H9 (cell line): ENCODE measurements around the gene VWA8. TPM values are rescaled to one million over a fixed set of nuclear protein-coding genes. Genes with fewer than 3 reads are reported as not detected.
A peak's percentile ranks its signal among the peaks of the same experiment; 100 is the strongest.

ENCODE experiments used
- DNase-seq: peaks from one replicate; pipeline ENCODE4 v3.0.0-alpha.2; 2017
- H2AFZ ChIP-seq: one replicate; pipeline ENCODE4 v1.6.1; 2013; ENCODE audit warnings: mild to moderate bottlenecking, low read length, control low read depth, moderate library complexity
- H2AK5ac ChIP-seq: 2 replicates; pipeline ENCODE4 v1.6.1; 2013; ENCODE audit warnings: low read length, control low read depth, mixed read lengths; ENCODE audit not compliant: insufficient read length
- H2BK120ac ChIP-seq: one replicate; pipeline ENCODE4 v1.6.1; 2013; ENCODE audit warnings: low read depth, mild to moderate bottlenecking, low read length, control low read depth, inconsistent platforms; ENCODE audit not compliant: poor library complexity, severe bottlenecking
- H2BK12ac ChIP-seq: 2 replicates; pipeline ENCODE4 v1.6.1; 2013; ENCODE audit warnings: low read length, control low read depth, mixed read lengths, low read depth; ENCODE audit not compliant: insufficient read length
- H2BK15ac ChIP-seq: 2 replicates; pipeline ENCODE4 v1.6.1; 2013; ENCODE audit warnings: low read depth, low read length, control low read depth
- H2BK20ac ChIP-seq: one replicate; pipeline ENCODE4 v1.6.1; 2013; ENCODE audit warnings: low read depth, mild to moderate bottlenecking, low read length, control low read depth, inconsistent platforms; ENCODE audit not compliant: poor library complexity, severe bottlenecking
- H2BK5ac ChIP-seq: 2 replicates; pipeline ENCODE4 v1.6.1; 2013; ENCODE audit warnings: low read length, control low read depth, mixed read lengths; ENCODE audit not compliant: insufficient read length
- H3K14ac ChIP-seq: 2 replicates; pipeline ENCODE4 v1.6.1; 2013; ENCODE audit warnings: low read length, control low read depth; ENCODE audit not compliant: insufficient read depth
- H3K18ac ChIP-seq: 2 replicates; pipeline ENCODE4 v1.6.1; 2013; ENCODE audit warnings: low read depth, mild to moderate bottlenecking, mixed read lengths, low read length, control low read depth; ENCODE audit not compliant: insufficient read length
- H3K23ac ChIP-seq: 2 replicates; pipeline ENCODE4 v1.6.1; 2013; ENCODE audit warnings: low read length, control low read depth, mixed read lengths, low read depth; ENCODE audit not compliant: insufficient read length
- H3K23me2 ChIP-seq: 2 replicates; pipeline ENCODE4 v1.6.1; 2013; ENCODE audit warnings: low read depth, mild to moderate bottlenecking, mixed read lengths, low read length, control low read depth; ENCODE audit not compliant: insufficient read length, poor library complexity, severe bottlenecking
- H3K27ac ChIP-seq: 2 replicates; pipeline ENCODE4 v1.5.1; 2013; ENCODE audit warnings: low read length, control low read depth, mixed read lengths, low read depth; ENCODE audit not compliant: insufficient read length
- H3K27me3 ChIP-seq: 2 replicates; pipeline ENCODE4 v1.6.1; 2013; ENCODE audit warnings: low read length, control low read depth, inconsistent platforms; ENCODE audit not compliant: insufficient read depth
- H3K4ac ChIP-seq: 2 replicates; pipeline ENCODE4 v1.6.1; 2013; ENCODE audit warnings: low read depth, mild to moderate bottlenecking, control low read depth, inconsistent platforms, low read length, moderate library complexity
- H3K4me1 ChIP-seq: 2 replicates; pipeline ENCODE4 v1.6.1; 2013; ENCODE audit warnings: low read length, control low read depth, inconsistent platforms; ENCODE audit not compliant: insufficient read depth
- H3K4me2 ChIP-seq: 2 replicates; pipeline ENCODE4 v1.6.1; 2013; ENCODE audit warnings: low read length, control low read depth, mixed read lengths; ENCODE audit not compliant: insufficient read length, insufficient read depth
- H3K56ac ChIP-seq: 2 replicates; pipeline ENCODE4 v1.6.1; 2013; ENCODE audit warnings: low read depth, mild to moderate bottlenecking, mixed read lengths, low read length, control low read depth; ENCODE audit not compliant: insufficient read length
- H3K79me1 ChIP-seq: 2 replicates; pipeline ENCODE4 v1.6.1; 2013; ENCODE audit warnings: low read depth, mild to moderate bottlenecking, moderate library complexity, low read length, control low read depth, inconsistent platforms; ENCODE audit not compliant: insufficient read depth, poor library complexity, severe bottlenecking
- H3K79me2 ChIP-seq: 2 replicates; pipeline ENCODE4 v1.6.1; 2013; ENCODE audit warnings: low read length, control low read depth, inconsistent platforms; ENCODE audit not compliant: insufficient read depth
- H3K9ac ChIP-seq: 2 replicates; pipeline ENCODE4 v1.6.1; 2013; ENCODE audit warnings: low read length, control low read depth, mixed read lengths; ENCODE audit not compliant: insufficient read length; ENCODE audit errors: extremely low read depth
- H3K9me3 ChIP-seq: one replicate; pipeline ENCODE4 v1.6.1; 2013; ENCODE audit warnings: low read depth, low read length, inconsistent platforms; ENCODE audit not compliant: control insufficient read depth
- H3T11ph ChIP-seq: one replicate; pipeline ENCODE4 v1.6.1; 2013; ENCODE audit warnings: mild to moderate bottlenecking, low read length, control low read depth, inconsistent platforms
- H4K20me1 ChIP-seq: one replicate; pipeline ENCODE4 v1.6.1; 2013; ENCODE audit not compliant: control insufficient read depth, insufficient read length, insufficient read depth
- H4K5ac ChIP-seq: 2 replicates; pipeline ENCODE4 v1.6.1; 2013; ENCODE audit warnings: low read depth, mild to moderate bottlenecking, mixed read lengths, low read length, control low read depth; ENCODE audit not compliant: insufficient read length
- H4K8ac ChIP-seq: replicated peaks from 2 replicates; pipeline ENCODE4 v1.6.1; 2013; ENCODE audit warnings: low read length, control low read depth, mixed read lengths, low read depth; ENCODE audit not compliant: insufficient read length
- H4K91ac ChIP-seq: 2 replicates; pipeline ENCODE4 v1.6.1; 2013; ENCODE audit warnings: low read depth, mild to moderate bottlenecking, moderate library complexity, mixed read lengths, low read length, control low read depth; ENCODE audit not compliant: insufficient read length
- H3K27ac Mint-ChIP-seq, 3 experiments: 2 replicates in 2 of 3; 3 replicates in 1 of 3; pipeline ENCODE4 v1.8.0; 2020 to 2021; ENCODE audit warnings: mixed read lengths in 3 of 3, mild to moderate bottlenecking in 1 of 3, moderate library complexity in 1 of 3
- H3K27me3 Mint-ChIP-seq: 2 replicates; pipeline ENCODE4 v1.8.0; 2021; ENCODE audit warnings: low read depth, mild to moderate bottlenecking, moderate library complexity, mixed read lengths
- H3K36me3 Mint-ChIP-seq, 3 experiments: 2 replicates in 2 of 3; 3 replicates in 1 of 3; pipeline ENCODE4 v1.8.0; 2020 to 2021; ENCODE audit warnings: low read depth in 3 of 3, mixed read lengths in 3 of 3; ENCODE audit not compliant: insufficient read depth in 1 of 3
- H3K4me1 Mint-ChIP-seq, 2 experiments: 2 replicates each; pipeline ENCODE4 v1.8.0; 2020; ENCODE audit warnings: mixed read lengths in 2 of 2
- H3K4me3 Mint-ChIP-seq, 2 experiments: 2 replicates in 1 of 2; 3 replicates in 1 of 2; pipeline ENCODE4 v1.8.0; 2020 to 2021; ENCODE audit warnings: mild to moderate bottlenecking in 2 of 2, mixed read lengths in 2 of 2, moderate library complexity in 1 of 2
- H3K9me3 Mint-ChIP-seq, 2 experiments: 2 replicates in 1 of 2; 3 replicates in 1 of 2; pipeline ENCODE4 v1.8.0; 2020; ENCODE audit warnings: mild to moderate bottlenecking in 2 of 2, mixed read lengths in 2 of 2, moderate library complexity in 1 of 2
- WGBS: extraction: QIAGEN DNeasy Blood & Tissue Kit; methylation state at CpG from one replicate; pipeline ENCODE4 v1.1.7; 2013; ENCODE audit warnings: missing lambda C conversion rate, low lambda C conversion rate, mixed read lengths; ENCODE audit not compliant: insufficient read length; ENCODE audit errors: extremely low coverage; 5-methylcytosine and 5-hydroxymethylcytosine counted together
- total RNA-seq: library from RNA; stranded (reverse); gene quantifications from 2 replicates; pipeline ENCODE4 v1.2.1, GENCODE V29; 2021
- TF ChIP-seq, protein P1 (sequence below): fragments of 200-600 bp; sonication (generic); conservative IDR thresholded peaks from 3 replicates; pipeline ENCODE4 v1.8.0; 2021; ENCODE audit warnings: antibody characterized with exemption, mild to moderate bottlenecking

VWA8 gene
- total RNA-seq, 1 experiment from 2014 or later, result 17.4 TPM

- no peak overlapping the region for H4K91ac ChIP-seq
- no peak overlapping the region for H2BK12ac ChIP-seq
- no peaks in the 10 kb centered on the region for H3K4me1 ChIP-seq
- H2BK15ac ChIP-seq, result no peak overlapping the region
- no peak overlapping the region for H4K5ac ChIP-seq
- Mint-ChIP-seq H3K4me1 (peaks cover 10 to 13% of the 10 kb centered on the region in 2 experiments), H3K36me3 (peaks cover 3 to 5% (median 5%) of the 10 kb centered on the region in 3 experiments; a peak in 5 of 7 replicates), H3K9me3 (peaks cover 0 to 3% of the 10 kb centered on the region in 2 experiments; a peak in 2 of 5 replicates), H3K27ac (peak overlapping the region in 2 of 3 experiments; percentile 20 to 44; a peak in 1 of 7 replicates), H3K27me3 (no peaks in the 10 kb centered on the region), H3K4me3 (no peak overlapping the region; a peak in 1 of 5 replicates)
- TF ChIP-seq, protein P1, sequence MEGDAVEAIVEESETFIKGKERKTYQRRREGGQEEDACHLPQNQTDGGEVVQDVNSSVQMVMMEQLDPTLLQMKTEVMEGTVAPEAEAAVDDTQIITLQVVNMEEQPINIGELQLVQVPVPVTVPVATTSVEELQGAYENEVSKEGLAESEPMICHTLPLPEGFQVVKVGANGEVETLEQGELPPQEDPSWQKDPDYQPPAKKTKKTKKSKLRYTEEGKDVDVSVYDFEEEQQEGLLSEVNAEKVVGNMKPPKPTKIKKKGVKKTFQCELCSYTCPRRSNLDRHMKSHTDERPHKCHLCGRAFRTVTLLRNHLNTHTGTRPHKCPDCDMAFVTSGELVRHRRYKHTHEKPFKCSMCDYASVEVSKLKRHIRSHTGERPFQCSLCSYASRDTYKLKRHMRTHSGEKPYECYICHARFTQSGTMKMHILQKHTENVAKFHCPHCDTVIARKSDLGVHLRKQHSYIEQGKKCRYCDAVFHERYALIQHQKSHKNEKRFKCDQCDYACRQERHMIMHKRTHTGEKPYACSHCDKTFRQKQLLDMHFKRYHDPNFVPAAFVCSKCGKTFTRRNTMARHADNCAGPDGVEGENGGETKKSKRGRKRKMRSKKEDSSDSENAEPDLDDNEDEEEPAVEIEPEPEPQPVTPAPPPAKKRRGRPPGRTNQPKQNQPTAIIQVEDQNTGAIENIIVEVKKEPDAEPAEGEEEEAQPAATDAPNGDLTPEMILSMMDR, result no peak
- H3K18ac ChIP-seq, result no peak overlapping the region
- H2BK20ac ChIP-seq, result no peak overlapping the region
- no peaks in the 10 kb centered on the region for H3K23me2 ChIP-seq
- no peaks in the 10 kb centered on the region for H3K9me3 ChIP-seq
- H3K79me2 ChIP-seq, result no peaks in the 10 kb centered on the region
- H2AFZ ChIP-seq, result no peak overlapping the region
- H2AK5ac ChIP-seq, result no peak overlapping the region
- no peak overlapping the region for H3K14ac ChIP-seq
- H2BK5ac ChIP-seq, result no peak overlapping the region
- no CpG with 5 or more reads among the region's 2 CpGs for WGBS
- H3K9ac ChIP-seq, result no peak overlapping the region
- no peak overlapping the region for H3K4ac ChIP-seq
- H3K27ac ChIP-seq, result no peak overlapping the region
- H4K8ac ChIP-seq, result no peak overlapping the region
- H3K79me1 ChIP-seq, result no peaks in the 10 kb centered on the region
- no peak overlapping the region for H3K23ac ChIP-seq
- no peaks in the 10 kb centered on the region for H3K27me3 ChIP-seq
- H4K20me1 ChIP-seq, result no peaks in the 10 kb centered on the region
- no peak for DNase-seq
- no peak overlapping the region for H2BK120ac ChIP-seq
- no peak overlapping the region for H3K56ac ChIP-seq
- no peak overlapping the region for H3T11ph ChIP-seq
- H3K4me2 ChIP-seq, result no peak overlapping the region
Measured at GRCh38 chr13:41650706-41651105, 310.2 kb downstream of the VWA8 start.
